H1 (cell line): ENCODE data around the gene SIRT7. TPM values are rescaled to one million over a fixed set of nuclear protein-coding genes. Genes with fewer than 3 reads are reported as not detected.

Source experiments
- CTCF ChIA-PET: fragments of 300-600 bp; sonication (Branson Sonifier 250); formaldehyde crosslinking; loops from one replicate; lab custom pipeline; 2021; ENCODE audit not compliant: partially characterized antibody; lab: Charles Lee
- POLR2A ChIA-PET: fragments of 300-600 bp; sonication (Branson Sonifier 250); formaldehyde crosslinking; loops from one replicate; lab custom pipeline; 2021; ENCODE audit warnings: inconsistent platforms; ENCODE audit not compliant: partially characterized antibody; lab: Charles Lee
- DNase-seq, 2 experiments: peaks; one replicate each; pipeline versions ENCODE4 v3.0.0 to v3.0.0-alpha.2; 2010 to 2022; ENCODE audit warnings: low spot score in 2 of 2, low read depth in 1 of 2, mixed read lengths in 1 of 2
- FAIRE-seq: peaks from 2 replicates; lab custom pipeline; 2011; peaks lifted over from hg19 to GRCh38; lab: Jason Lieb, UNC
- H2AFZ ChIP-seq: 2 replicates; pipeline ENCODE4 v1.8.1; 2012; ENCODE audit warnings: low read length, inconsistent platforms
- H2AK5ac ChIP-seq: 2 replicates; pipeline ENCODE4 v1.6.1; 2013; ENCODE audit warnings: low read depth, low read length
- H2BK120ac ChIP-seq: replicated peaks from 2 replicates; pipeline ENCODE3; 2013; ENCODE audit warnings: low read depth, low read length, inconsistent platforms
- H2BK12ac ChIP-seq: 2 replicates; pipeline ENCODE4 v1.6.1; 2013; ENCODE audit warnings: low read depth, low read length
- H2BK15ac ChIP-seq: 2 replicates; pipeline ENCODE4 v1.6.1; 2013; ENCODE audit warnings: low read length
- H2BK20ac ChIP-seq: 2 replicates; pipeline ENCODE4 v1.6.1; 2013; ENCODE audit warnings: low read length
- H2BK5ac ChIP-seq: 2 replicates; pipeline ENCODE4 v1.6.1; 2013; ENCODE audit warnings: low read depth, low read length
- H3K14ac ChIP-seq: 2 replicates; pipeline ENCODE4 v1.6.1; 2013; ENCODE audit warnings: inconsistent platforms; ENCODE audit not compliant: insufficient read length
- H3K18ac ChIP-seq: 2 replicates; pipeline ENCODE4 v1.6.1; 2013; ENCODE audit warnings: low read length; ENCODE audit errors: extremely low read depth
- H3K23ac ChIP-seq: 2 replicates; pipeline ENCODE4 v1.6.1; 2013; ENCODE audit warnings: inconsistent platforms; ENCODE audit not compliant: insufficient read length
- H3K23me2 ChIP-seq: 2 replicates; pipeline ENCODE4 v1.6.1; 2013; ENCODE audit warnings: low read depth, low read length
- H3K27ac ChIP-seq: 2 replicates; pipeline ENCODE4 v1.6.1; 2011; ENCODE audit warnings: low read depth, low read length, inconsistent platforms
- H3K27me3 ChIP-seq, 4 experiments: replicated peaks in 1 of 4; 1 replicate in 1 of 4; 2 replicates in 3 of 4; pipeline versions ENCODE4 v1.6.1 to v1.8.1; 2011 to 2013; ENCODE audit warnings: low read length in 3 of 4, mild to moderate bottlenecking in 3 of 4, inconsistent platforms in 2 of 4, mixed read lengths in 2 of 4, moderate library complexity in 1 of 4; ENCODE audit not compliant: control insufficient read depth in 3 of 4, insufficient read depth in 3 of 4; ENCODE audit errors: extremely low read depth in 1 of 4
- H3K36me3 ChIP-seq, 4 experiments: 2 replicates each; pipeline versions ENCODE4 v1.6.1 to v1.8.1; 2011 to 2013; ENCODE audit warnings: mild to moderate bottlenecking in 4 of 4, low read length in 3 of 4, moderate library complexity in 2 of 4, control low read depth in 1 of 4, inconsistent platforms in 1 of 4; ENCODE audit not compliant: insufficient read depth in 4 of 4, control insufficient read depth in 2 of 4
- H3K4ac ChIP-seq: replicated peaks from 2 replicates; pipeline ENCODE3; 2013; ENCODE audit warnings: low read length, low read depth, mixed read lengths, inconsistent platforms; ENCODE audit not compliant: insufficient read length
- H3K4me1 ChIP-seq, 4 experiments: replicated peaks in 1 of 4; 1 replicate in 1 of 4; 2 replicates in 3 of 4; pipeline versions ENCODE4 v1.6.1 to v1.8.1; 2011 to 2013; ENCODE audit warnings: low read length in 3 of 4, inconsistent platforms in 2 of 4, mixed read lengths in 1 of 4; ENCODE audit not compliant: insufficient read depth in 4 of 4, control insufficient read depth in 3 of 4
- H3K4me2 ChIP-seq, 2 experiments: 2 replicates each; pipeline versions ENCODE4 v1.6.1 to v1.8.1; 2011 to 2013; ENCODE audit warnings: low read depth in 2 of 2, low read length in 2 of 2, control low read depth in 1 of 2, inconsistent platforms in 1 of 2, mild to moderate bottlenecking in 1 of 2; ENCODE audit not compliant: insufficient read depth in 1 of 2
- H3K4me3 ChIP-seq, 4 experiments: fragments of 200-600, 300-600 bp in 1 of 4; sonication (generic), shearing (Covaris generic), sonication (Bioruptor Twin) in 1 of 4; 2 replicates each; pipeline versions ENCODE4 v1.5.1 to v1.8.1; 2011 to 2016; ENCODE audit warnings: low read length in 4 of 4, low read depth in 3 of 4, control low read depth in 2 of 4, inconsistent platforms in 2 of 4, mild to moderate bottlenecking in 2 of 4, mixed read lengths in 1 of 4, moderate library complexity in 1 of 4; ENCODE audit not compliant: insufficient read depth in 2 of 4; ENCODE audit errors: extremely low read depth in 1 of 4
- H3K56ac ChIP-seq: replicated peaks from 2 replicates; pipeline ENCODE3; 2013; ENCODE audit warnings: low read depth, mild to moderate bottlenecking, mixed read lengths, low read length, inconsistent platforms; ENCODE audit not compliant: insufficient read length
- H3K79me1 ChIP-seq: 2 replicates; pipeline ENCODE4 v1.6.1; 2013; ENCODE audit warnings: low read depth, low read length, control low read depth
- H3K79me2 ChIP-seq, 2 experiments: 2 replicates each; pipeline versions ENCODE4 v1.6.1 to v1.8.1; 2012 to 2013; ENCODE audit warnings: low read length in 2 of 2, mild to moderate bottlenecking in 2 of 2, inconsistent platforms in 1 of 2; ENCODE audit not compliant: insufficient read depth in 2 of 2, control insufficient read depth in 1 of 2
- H3K9ac ChIP-seq, 4 experiments: replicated peaks in 1 of 4; 1 replicate in 1 of 4; 2 replicates in 3 of 4; pipeline versions ENCODE4 v1.6.1 to v1.8.1; 2011 to 2013; ENCODE audit warnings: low read depth in 3 of 4, low read length in 3 of 4, control low read depth in 2 of 4, mild to moderate bottlenecking in 2 of 4, moderate library complexity in 2 of 4, inconsistent platforms in 1 of 4; ENCODE audit errors: extremely low read depth in 1 of 4
- H3K9me3 ChIP-seq, 2 experiments: 2 replicates each; pipeline versions ENCODE4 v1.6.1 to v1.8.1; 2012 to 2013; ENCODE audit warnings: mild to moderate bottlenecking in 2 of 2, moderate library complexity in 2 of 2, control low read depth in 1 of 2, inconsistent platforms in 1 of 2, low read depth in 1 of 2, low read length in 1 of 2, mixed read lengths in 1 of 2; ENCODE audit not compliant: insufficient read depth in 2 of 2
- H4K20me1 ChIP-seq, 2 experiments: replicated peaks in 1 of 2; 2 replicates each; pipeline versions ENCODE3 to v1.8.1; 2011 to 2013; ENCODE audit warnings: inconsistent platforms in 2 of 2, low read length in 2 of 2, mild to moderate bottlenecking in 1 of 2; ENCODE audit not compliant: insufficient read depth in 2 of 2, control insufficient read depth in 1 of 2
- H4K5ac ChIP-seq: 2 replicates; pipeline ENCODE4 v1.6.1; 2013; ENCODE audit warnings: low read length, low read depth, mixed read lengths, inconsistent platforms; ENCODE audit not compliant: insufficient read length
- H4K8ac ChIP-seq: 2 replicates; pipeline ENCODE4 v1.8.0; 2013; ENCODE audit warnings: mild to moderate bottlenecking, moderate library complexity, low read length, inconsistent platforms; ENCODE audit not compliant: insufficient read depth; ENCODE audit errors: extremely low read depth
- H4K91ac ChIP-seq: replicated peaks from 2 replicates; pipeline ENCODE3; 2013; ENCODE audit warnings: low read length, mixed read lengths, inconsistent platforms; ENCODE audit not compliant: insufficient read length
- CEBPB ChIP-seq: IDR thresholded peaks from 2 replicates; pipeline ENCODE4 v1.6.1; 2012; ENCODE audit warnings: low read depth, low read length
- JUND ChIP-seq: IDR thresholded peaks from 2 replicates; pipeline ENCODE4 v1.6.1; 2011; ENCODE audit warnings: mild to moderate bottlenecking, improper control_type of control experiment, low read length
- RNF2 ChIP-seq: fragments of 200-900, 300-1000 bp; sonication (generic); IDR thresholded peaks from 2 replicates; pipeline ENCODE4 v1.7.1; 2016; ENCODE audit warnings: borderline replicate concordance, low read depth, mild to moderate bottlenecking, antibody characterized with exemption, low read length; ENCODE audit not compliant: poor library complexity, severe bottlenecking; ENCODE audit errors: missing control alignments
- TBP ChIP-seq: IDR thresholded peaks from 2 replicates; pipeline ENCODE4 v1.6.1; 2011; ENCODE audit warnings: low read depth, low read length, improper control_type of control experiment
- WGBS, 2 experiments: shearing (Covaris generic) in 1 of 2; methylation state at CpG; one replicate each; pipeline versions ENCODE4 v1.1.6 to v1.1.7; 2013 to 2015; ENCODE audit warnings: low lambda C conversion rate in 2 of 2, mixed read lengths in 2 of 2, inconsistent platforms in 1 of 2, low coverage in 1 of 2, missing lambda C conversion rate in 1 of 2; ENCODE audit not compliant: insufficient replicate concordance in 2 of 2, insufficient coverage in 1 of 2, insufficient read length in 1 of 2; ENCODE audit errors: extremely low coverage in 1 of 2, missing lambda C conversion rate in 1 of 2; 5-methylcytosine and 5-hydroxymethylcytosine counted together
- polyA plus RNA-seq, 7 experiments: library from polyadenylated mRNA; depleted of rRNA in 3 of 7; stranded (reverse) in 5 of 7; unstranded in 2 of 7; fragments of >200 nt in 5 of 7; fragments of 200-250 nt in 2 of 7; gene quantifications; 1 replicate in 5 of 7; 2 replicates in 1 of 7; 4 replicates in 1 of 7; pipeline versions ENCODE4 v1.2.1 to v1.2.3, GENCODE V29; 2011 to 2013; ENCODE audit warnings: missing spikeins in 2 of 7, mixed read lengths in 2 of 7
- total RNA-seq: library from RNA; stranded (reverse); fragmentation: NEBNext Ultra II Directional; extraction: Animal tissue kit (Norgen Biotek cat#: 25700); gene quantifications from 2 replicates; pipeline ENCODE4 v1.2.1, GENCODE V29; 2021

Gene SIRT7
- total and polyA plus RNA-seq, 2 of the 8 experiments (the other 6 are each of a cell fraction or from before 2014, with no cell fraction given), result 5.8 to 16.6 TPM

DNA sequence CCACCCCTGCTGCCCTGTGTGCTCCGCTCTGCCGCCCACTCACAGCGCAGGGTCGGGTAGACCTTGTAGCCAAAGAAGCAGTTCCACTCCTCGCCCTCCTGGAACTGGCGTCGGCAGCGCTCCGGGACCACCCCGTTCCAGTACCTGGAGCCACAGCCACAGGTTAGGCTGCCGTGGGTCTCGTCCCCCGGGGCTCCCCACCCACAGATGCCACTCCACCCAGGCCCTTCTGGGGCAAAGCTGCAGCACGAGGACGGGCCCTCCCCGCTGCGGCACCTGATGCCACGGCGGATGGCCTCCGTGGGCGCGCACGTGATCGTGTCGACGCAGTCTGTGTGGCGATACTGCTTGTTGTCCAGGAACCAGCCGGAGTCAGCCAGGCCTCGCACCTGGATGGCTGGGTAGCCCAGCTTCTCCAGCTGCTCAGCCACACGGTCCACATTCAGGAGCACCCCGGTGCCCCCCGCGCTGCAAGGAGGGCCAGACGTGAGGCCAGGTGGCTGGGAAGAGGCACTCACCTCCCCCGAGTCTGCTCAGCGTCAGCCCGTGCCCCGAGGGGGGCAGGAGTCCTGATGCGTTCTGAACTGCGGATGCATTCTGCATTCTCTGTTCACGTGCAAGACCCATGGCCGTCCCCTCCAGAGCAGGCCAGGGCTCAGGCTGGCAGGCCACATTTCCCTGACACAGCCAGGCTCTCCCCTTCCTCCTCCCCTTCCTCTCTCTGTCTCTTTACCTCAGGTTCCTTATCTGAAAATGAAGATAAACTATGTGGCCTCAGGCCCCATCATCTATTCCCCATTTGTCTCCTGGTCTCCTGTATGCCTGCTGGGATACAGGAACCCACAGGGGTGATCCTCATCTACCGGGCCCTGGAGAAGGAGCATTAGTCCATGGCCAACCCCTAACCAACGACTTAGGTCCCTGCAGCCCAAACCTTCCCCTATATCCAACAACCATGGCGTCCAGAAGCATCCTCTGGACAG lies 38.9 kb upstream of the SIRT7 start:
- Histone ChIP-seq H3K4me2 (no peak overlapping the region), H2BK12ac (peak overlapping the region; percentile 39; the same call in 1 of the 2 replicates), H4K5ac (no peak overlapping the region), H3K14ac (no peak overlapping the region), H3K4me3 (no peak overlapping the region), H4K91ac (peak overlapping the region; percentile 77), H2BK120ac (no peak overlapping the region), H3K9ac (no peak overlapping the region; a peak in 1 of 7 replicates), H2BK15ac (no peak overlapping the region), H3K79me2 (no peaks in the 10 kb centered on the region), H3K18ac (no peak overlapping the region), H3K27me3 (peaks cover 41 to 57% (median 42%) of the 10 kb centered on the region in 4 experiments), H2BK20ac (no peak overlapping the region), H3K4me1 (peaks cover 0 to 6% (median 1%) of the 10 kb centered on the region in 4 experiments; a peak in 4 of 7 replicates), H2BK5ac (no peak overlapping the region; the same call in 1 of the 2 replicates), H4K20me1 (no peaks in the 10 kb centered on the region), H4K8ac (peak overlapping the region; percentile 35), H3K9me3 (no peaks in the 10 kb centered on the region), H2AK5ac (no peak overlapping the region), H3K4ac (no peak overlapping the region), H3K56ac (no peak overlapping the region), H3K23ac (no peak overlapping the region), H3K36me3 (peaks cover 0 to 13% (median 0%) of the 10 kb centered on the region in 4 experiments; a peak in 1 of 8 replicates), H3K27ac (no peak overlapping the region), H3K79me1 (no peaks in the 10 kb centered on the region), H3K23me2 (peaks cover 4% of the 10 kb centered on the region; the same call in 1 of the 2 replicates), H2AFZ (no peak overlapping the region)
- DNase-seq (no peak), FAIRE-seq (no peak)
- 87% methylated on average over 38 of the region's 45 CpGs; no CpG with 5 or more reads in 1 of the 2 experiments for WGBS, 2 experiments
- ChIA-PET POLR2A (interaction anchor here (1.0 to 1.5 kb wide), 2 partner anchors 11 to 31 kb away, joined by 3 read pairs; no protein-coding TSS in a partner anchor), CTCF (interaction anchor here (1.3 to 1.6 kb wide), 2 partner anchors 33 to 73 kb away, joined by 4 read pairs; no protein-coding TSS in a partner anchor)
- TF ChIP-seq CEBPB (no peak), RNF2 (no peak), JUND (no peak), TBP (no peak)
